Large intestine (tissue), 3 donors: ENCODE results near the gene PRKX. TPM values are rescaled to one million over a fixed set of nuclear protein-coding genes. Genes with fewer than 3 reads are reported as not detected.
"Not testable (repeated sequence)": the region's sequence is repeated elsewhere in the genome, so short reads cannot be mapped to it uniquely, and the experiment has no call there.

Experiments used
- DNase-seq, 2 donors: peaks; one replicate each; pipeline versions ENCODE4 v3.0.0 to v3.0.0-alpha.2; 2013
- H3K27ac ChIP-seq: one replicate; pipeline ENCODE4 v1.5.1; 2013; ENCODE audit warnings: low read length
- H3K27me3 ChIP-seq: 2 replicates; pipeline ENCODE4 v1.6.1; 2013; ENCODE audit warnings: low read length; ENCODE audit not compliant: control insufficient read depth, insufficient read depth
- H3K36me3 ChIP-seq: 2 replicates; pipeline ENCODE4 v1.6.1; 2013; ENCODE audit warnings: low read length; ENCODE audit not compliant: control insufficient read depth, insufficient read depth
- H3K4me1 ChIP-seq: one replicate; pipeline ENCODE4 v1.6.1; 2013; ENCODE audit warnings: low read length; ENCODE audit not compliant: control insufficient read depth, insufficient read depth
- H3K4me3 ChIP-seq: one replicate; pipeline ENCODE4 v1.5.1; 2013; ENCODE audit warnings: low read length
- H3K9me3 ChIP-seq: one replicate; pipeline ENCODE4 v1.6.1; 2013; ENCODE audit warnings: mild to moderate bottlenecking, low read depth, low read length, moderate library complexity; ENCODE audit not compliant: control insufficient read depth
- WGBS: methylation state at CpG from one replicate; pipeline ENCODE4 v1.1.5; 2013; ENCODE audit warnings: low lambda C conversion rate; ENCODE audit not compliant: insufficient coverage; 5-methylcytosine and 5-hydroxymethylcytosine counted together
- polyA plus RNA-seq: library from polyadenylated mRNA; unstranded; fragments of 120-200 nt; gene quantifications from one replicate; pipeline ENCODE4 v1.2.1, GENCODE V29; 2013

Gene PRKX
- polyA plus RNA-seq, 1 donor = 7.3 TPM

GRCh38 chrX:3659761-3660160, 53.7 kb downstream of the PRKX start:
- peaks cover 2% of the 10 kb centered on the region for H3K36me3 ChIP-seq
- DNase-seq = no peak
- H3K27ac ChIP-seq = no peak overlapping the region
- WGBS = no CpG with 5 or more reads among the region's 10 CpGs
- no peaks in the 10 kb centered on the region for H3K9me3 ChIP-seq
- no peaks in the 10 kb centered on the region for H3K27me3 ChIP-seq
- H3K4me1 ChIP-seq = peaks cover 6% of the 10 kb centered on the region
- H3K4me3 ChIP-seq = no peak overlapping the region

DNA sequence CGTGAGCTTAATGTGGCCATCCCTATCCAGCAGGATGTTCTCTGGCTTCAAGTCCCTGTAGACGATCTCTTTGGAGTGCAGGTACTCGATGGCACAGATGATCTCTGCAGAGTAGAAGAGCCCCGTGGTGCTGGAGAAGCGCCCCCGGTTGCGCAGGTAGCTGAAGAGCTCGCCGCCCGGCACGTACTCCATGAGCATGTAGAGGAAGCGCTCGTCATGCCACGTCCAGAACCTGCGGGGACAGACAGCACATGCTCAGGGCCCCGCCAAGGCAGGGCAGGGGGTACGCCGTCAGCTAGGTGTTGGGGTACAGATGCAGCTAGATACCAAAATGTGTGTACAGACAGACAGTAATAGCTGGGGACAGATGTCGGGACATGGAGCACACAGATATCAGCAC, 58.3 kb downstream of the PRKX start:
- Histone ChIP-seq H3K36me3 (peaks cover 9% of the 10 kb centered on the region), H3K27ac (no peak overlapping the region), H3K27me3 (no peaks in the 10 kb centered on the region), H3K4me3 (no peak overlapping the region), H3K4me1 (no peaks in the 10 kb centered on the region), H3K9me3 (no peaks in the 10 kb centered on the region)
- DNase-seq = no peak
- no CpG with 5 or more reads among the region's 19 CpGs for WGBS

GRCh38 chrX:3653111-3653510, 60.3 kb downstream of the PRKX start:
- no peak for DNase-seq
- no CpG with 5 or more reads among the region's 13 CpGs for WGBS
- no peak overlapping the region for H3K4me3 ChIP-seq

GRCh38 chrX:3651277-3651676, 62.2 kb downstream of the PRKX start:
- Histone ChIP-seq H3K4me1 (no peaks in the 10 kb centered on the region), H3K27ac (no peak overlapping the region), H3K9me3 (no peaks in the 10 kb centered on the region), H3K4me3 (no peak overlapping the region), H3K36me3 (peaks cover 9% of the 10 kb centered on the region), H3K27me3 (no peaks in the 10 kb centered on the region)
- no peak for DNase-seq
- 0% methylated on average over 1 of the region's 3 CpGs for WGBS

More at GRCh38 chrX:3653111-3653510, 60.3 kb downstream of the PRKX start:
- H3K27ac ChIP-seq = no peak overlapping the region
- no peaks in the 10 kb centered on the region for H3K9me3 ChIP-seq
- no peaks in the 10 kb centered on the region for H3K27me3 ChIP-seq
- H3K4me1 ChIP-seq = no peaks in the 10 kb centered on the region
- peaks cover 9% of the 10 kb centered on the region for H3K36me3 ChIP-seq

DNA sequence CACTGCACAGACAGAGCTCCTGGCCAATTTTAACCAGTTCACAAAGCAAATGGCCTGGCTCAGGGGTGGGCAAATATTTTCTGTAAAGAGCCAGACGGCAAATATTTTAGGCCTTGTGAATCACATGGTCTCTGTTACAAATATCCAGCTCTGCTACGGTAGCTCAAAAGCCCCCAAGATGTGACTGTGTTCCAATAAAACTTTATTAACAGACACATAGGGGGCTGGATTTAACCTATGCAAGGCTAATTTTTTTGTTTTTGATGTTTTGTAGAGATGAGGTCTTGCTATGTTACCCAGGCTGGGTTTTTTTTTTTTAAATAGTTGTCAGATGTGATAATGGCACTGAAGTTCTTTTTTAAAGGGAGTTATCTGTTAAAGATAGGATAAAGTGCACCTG, 65.4 kb downstream of the PRKX start:
- Histone ChIP-seq H3K9me3 (no peaks in the 10 kb centered on the region), H3K27ac (no peak overlapping the region), H3K27me3 (no peaks in the 10 kb centered on the region), H3K4me3 (no peak overlapping the region), H3K4me1 (no peaks in the 10 kb centered on the region), H3K36me3 (peaks cover 4% of the 10 kb centered on the region)
- no CpG with 5 or more reads among the region's 2 CpGs for WGBS
- DNase-seq = no peak

DNA sequence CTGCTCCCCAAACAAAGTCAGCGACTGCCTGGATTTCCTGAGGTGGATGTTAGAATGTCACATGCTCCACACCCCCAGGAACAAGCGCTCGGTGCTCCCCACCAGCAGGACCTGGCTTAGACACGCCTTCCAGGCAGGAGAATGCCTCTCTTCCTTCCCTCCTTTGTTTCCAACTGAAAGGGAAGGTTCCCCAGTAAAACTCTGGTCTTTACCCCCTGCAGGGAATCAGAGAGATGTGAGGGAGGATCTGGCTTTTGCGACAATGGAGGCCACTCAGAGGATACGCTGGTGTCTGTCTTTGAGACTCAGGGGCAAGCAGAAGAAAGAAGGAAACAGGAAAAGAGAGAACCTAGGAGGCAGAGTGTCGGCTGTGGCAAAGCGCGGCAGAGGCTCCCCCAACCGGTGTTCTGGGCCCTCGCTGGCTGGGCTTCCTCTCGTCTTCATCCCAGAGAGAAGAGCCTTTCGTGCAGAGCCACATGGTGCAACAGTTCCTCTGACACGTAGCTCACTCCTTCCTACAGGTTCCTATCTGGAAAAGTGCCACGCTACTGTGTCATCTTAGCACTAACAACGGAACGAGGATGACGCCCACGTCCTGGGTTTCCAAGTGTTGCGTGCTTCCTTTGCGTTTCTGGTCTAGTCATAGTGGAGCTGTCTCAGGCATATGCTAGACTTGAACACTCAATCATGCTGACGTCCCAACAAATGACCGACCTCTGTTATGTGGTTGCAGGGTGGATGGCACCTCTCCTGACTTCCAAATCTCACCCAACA, 73.4 kb downstream of the PRKX start:
- H3K27me3 ChIP-seq, H3K9me3 ChIP-seq, DNase-seq, H3K27ac ChIP-seq, H3K36me3 ChIP-seq, H3K4me3 ChIP-seq, H3K4me1 ChIP-seq: not testable (repeated sequence)
- WGBS = no CpG with 5 or more reads among the region's 23 CpGs

- Histone ChIP-seq H3K27me3 (no peaks in the 10 kb centered on the region), H3K36me3 (no peaks in the 10 kb centered on the region), H3K27ac (no peak overlapping the region), H3K4me3 (no peak overlapping the region), H3K9me3 (no peaks in the 10 kb centered on the region), H3K4me1 (no peaks in the 10 kb centered on the region)
- no CpG with 5 or more reads among the region's 2 CpGs for WGBS
- DNase-seq = no peak
Observed at GRCh38 chrX:3639236-3639635, 74.2 kb downstream of the PRKX start.

- no peak overlapping the region for H3K27ac ChIP-seq
- no peaks in the 10 kb centered on the region for H3K4me1 ChIP-seq
- H3K27me3 ChIP-seq = no peaks in the 10 kb centered on the region
- H3K9me3 ChIP-seq = no peaks in the 10 kb centered on the region
- no peaks in the 10 kb centered on the region for H3K36me3 ChIP-seq
- no peak overlapping the region for H3K4me3 ChIP-seq
- WGBS = no CpG with 5 or more reads among the region's 6 CpGs
- DNase-seq = peak; percentile 3 to 27
Observed at GRCh38 chrX:3638280-3638873, 75.1 kb downstream of the PRKX start.

DNA sequence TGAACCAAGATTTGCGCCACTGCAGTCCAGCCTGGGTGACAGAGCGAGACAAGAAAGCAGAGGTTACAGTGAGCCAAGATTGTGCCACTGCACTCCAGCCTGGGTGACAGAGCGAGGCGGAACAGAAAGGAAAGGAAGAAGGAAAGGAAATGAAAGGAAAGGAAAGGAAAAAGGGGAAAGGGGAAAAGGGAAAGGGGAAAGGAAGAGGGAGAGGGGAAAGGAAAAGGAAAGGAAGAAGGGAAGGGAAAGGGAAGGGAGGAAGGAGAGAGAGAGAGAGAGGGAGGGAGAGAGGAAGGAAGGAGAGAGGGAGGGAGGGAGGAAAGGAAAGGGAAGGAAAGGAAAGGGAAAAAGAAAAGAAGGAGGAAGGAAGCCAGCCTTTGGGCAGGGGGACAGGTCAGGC, 76.6 kb downstream of the PRKX start:
- WGBS = 100% methylated on average over 2 of the region's 4 CpGs
- H3K9me3 ChIP-seq = no peaks in the 10 kb centered on the region
- no peak overlapping the region for H3K4me3 ChIP-seq
- no peaks in the 10 kb centered on the region for H3K27me3 ChIP-seq
- H3K4me1 ChIP-seq = no peaks in the 10 kb centered on the region
- H3K27ac ChIP-seq = no peak overlapping the region
- DNase-seq = no peak
- no peaks in the 10 kb centered on the region for H3K36me3 ChIP-seq

DNA sequence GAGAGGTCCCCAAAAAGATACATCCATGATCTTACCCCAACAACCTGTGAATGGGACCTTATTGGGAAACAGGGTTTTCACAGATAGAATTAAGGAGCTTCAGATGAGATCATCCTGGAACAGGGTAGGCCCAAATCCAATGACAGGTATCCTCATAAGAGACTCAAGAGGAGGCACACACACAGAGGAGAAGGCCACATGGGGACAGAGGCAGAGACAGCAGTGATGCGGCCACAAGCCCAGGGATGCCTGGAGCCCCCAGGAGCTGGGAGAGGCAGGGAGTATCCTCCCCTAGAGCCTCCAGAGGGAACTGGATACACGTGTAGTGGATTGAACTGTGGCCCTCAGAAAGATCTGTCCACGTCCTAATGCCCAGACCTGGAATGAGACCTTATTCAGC, 82.3 kb downstream of the PRKX start:
- no peaks in the 10 kb centered on the region for H3K4me1 ChIP-seq
- no CpG with 5 or more reads among the region's 3 CpGs for WGBS
- H3K4me3 ChIP-seq = no peak overlapping the region
- peaks cover 4% of the 10 kb centered on the region for H3K36me3 ChIP-seq
- no peaks in the 10 kb centered on the region for H3K9me3 ChIP-seq
- no peaks in the 10 kb centered on the region for H3K27me3 ChIP-seq
- no peak for DNase-seq
- no peak overlapping the region for H3K27ac ChIP-seq

DNA sequence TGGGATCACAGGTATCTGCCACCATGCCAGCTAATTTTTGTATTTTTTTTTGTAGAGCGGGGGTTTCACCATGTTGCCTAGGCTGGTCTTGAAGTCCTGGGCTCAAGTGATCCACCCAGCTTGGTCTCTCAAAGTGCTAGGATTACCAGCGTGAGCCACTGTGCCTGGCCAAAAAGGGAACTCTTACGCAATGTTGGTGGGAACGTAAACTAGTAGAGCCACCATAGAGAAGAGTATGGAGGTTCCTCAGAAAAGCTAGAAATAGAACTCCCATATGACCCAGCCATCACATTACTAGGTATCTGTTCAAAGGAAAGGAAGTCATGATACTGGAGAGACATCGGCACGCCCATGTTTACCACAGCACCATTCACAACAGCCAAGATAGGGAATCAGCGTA, 85.9 kb downstream of the PRKX start:
- Histone ChIP-seq H3K4me3 (no peak overlapping the region), H3K36me3 (peaks cover 4% of the 10 kb centered on the region), H3K9me3 (no peaks in the 10 kb centered on the region), H3K27me3 (no peaks in the 10 kb centered on the region), H3K27ac (no peak overlapping the region), H3K4me1 (no peaks in the 10 kb centered on the region)
- no CpG with 5 or more reads among the region's 7 CpGs for WGBS
- no peak for DNase-seq
